Endodermal cell (in vitro differentiated cells): ENCODE data around the gene ZC3H7A. TPM values are rescaled to one million over a fixed set of nuclear protein-coding genes. Genes with fewer than 3 reads are reported as not detected.
"Not testable (repeated sequence)": the region's sequence is repeated elsewhere in the genome, so short reads cannot be mapped to it uniquely, and the experiment has no call there.

Experiments
- DNase-seq: peaks from one replicate; pipeline ENCODE4 v3.0.0-alpha.2; 2017
- H3K27ac ChIP-seq: 2 replicates; pipeline ENCODE4 v1.5.1; 2013; ENCODE audit warnings: mild to moderate bottlenecking, low read depth, low read length, moderate library complexity
- H3K27me3 ChIP-seq: 2 replicates; pipeline ENCODE4 v1.6.1; 2013; ENCODE audit warnings: mild to moderate bottlenecking, low read length, moderate library complexity; ENCODE audit not compliant: insufficient read depth, control insufficient read depth, poor library complexity, severe bottlenecking
- H3K36me3 ChIP-seq: 2 replicates; pipeline ENCODE4 v1.7.0; 2013; ENCODE audit warnings: mild to moderate bottlenecking, low read length, moderate library complexity; ENCODE audit not compliant: control insufficient read depth, insufficient read depth
- H3K4me1 ChIP-seq: one replicate; pipeline ENCODE4 v1.7.0; 2013; ENCODE audit warnings: low read length; ENCODE audit not compliant: control insufficient read depth, insufficient read depth
- H3K4me3 ChIP-seq: 2 replicates; pipeline ENCODE4 v1.5.1; 2013; ENCODE audit warnings: mild to moderate bottlenecking, low read length, moderate library complexity
- H3K9ac ChIP-seq: 2 replicates; pipeline ENCODE4 v1.6.1; 2013; ENCODE audit warnings: mild to moderate bottlenecking, low read length, moderate library complexity; ENCODE audit not compliant: poor library complexity, severe bottlenecking; ENCODE audit errors: extremely low read depth
- H3K9me3 ChIP-seq: 2 replicates; pipeline ENCODE4 v1.6.1; 2013; ENCODE audit warnings: mild to moderate bottlenecking, low read length, moderate library complexity; ENCODE audit not compliant: control insufficient read depth
- H3K27ac Mint-ChIP-seq: 2 replicates; pipeline ENCODE4 v1.8.0; 2020; ENCODE audit warnings: mixed read lengths
- H3K27me3 Mint-ChIP-seq: 2 replicates; pipeline ENCODE4 v1.8.0; 2021; ENCODE audit warnings: mild to moderate bottlenecking, mixed read lengths; ENCODE audit not compliant: insufficient read depth
- H3K36me3 Mint-ChIP-seq: 2 replicates; pipeline ENCODE4 v1.8.0; 2020; ENCODE audit warnings: low read depth, mixed read lengths
- H3K4me1 Mint-ChIP-seq: 2 replicates; pipeline ENCODE4 v1.8.0; 2020; ENCODE audit warnings: mixed read lengths
- H3K4me3 Mint-ChIP-seq: 2 replicates; pipeline ENCODE4 v1.8.0; 2020; ENCODE audit warnings: mild to moderate bottlenecking, moderate library complexity, mixed read lengths
- H3K9me3 Mint-ChIP-seq: 2 replicates; pipeline ENCODE4 v1.8.0; 2020; ENCODE audit warnings: mild to moderate bottlenecking, mixed read lengths
- CTCF ChIP-seq: fragments of 200-600 bp; sonication (generic); conservative IDR thresholded peaks from 2 replicates; pipeline ENCODE4 v1.5.0; 2021; ENCODE audit warnings: antibody characterized with exemption, mild to moderate bottlenecking
- WGBS, 2 experiments: methylation state at CpG; one replicate each; pipeline versions ENCODE4 v1.1.5 to v1.1.7; 2013; ENCODE audit warnings: missing lambda C conversion rate in 2 of 2, mixed read lengths in 1 of 2; ENCODE audit not compliant: insufficient coverage in 1 of 2, insufficient read length in 1 of 2; 5-methylcytosine and 5-hydroxymethylcytosine counted together
- total RNA-seq, 2 donors: library from RNA; stranded (reverse); fragmentation: NEBNext Ultra II Directional in 1 of 2; extraction: Animal tissue kit (Norgen Biotek cat#: 25700) in 1 of 2; gene quantifications; 2 replicates in 1 of 2; 3 replicates in 1 of 2; pipeline ENCODE4 v1.2.1, GENCODE V29; 2021

Gene ZC3H7A
- total RNA-seq, 2 donors from 2014 or later: 37.7 to 38.5 TPM

GRCh38 chr16:11816123-11816522 is 19.1 kb upstream of the ZC3H7A start:
- H3K4me1 Mint-ChIP-seq: no peaks in the 10 kb centered on the region
- no peak overlapping the region for H3K27ac Mint-ChIP-seq
- H3K36me3 Mint-ChIP-seq: no peaks in the 10 kb centered on the region
- H3K27me3 Mint-ChIP-seq: peaks cover 2% of the 10 kb centered on the region
- WGBS, 2 experiments: 67 to 76% methylated on average over 4 to 5 of the region's 5 CpGs
- H3K27ac ChIP-seq: no peak overlapping the region
- no peak overlapping the region for H3K9ac ChIP-seq
- H3K36me3 ChIP-seq: no peaks in the 10 kb centered on the region
- no peaks in the 10 kb centered on the region for H3K4me1 ChIP-seq
- DNase-seq: no peak
- no peaks in the 10 kb centered on the region for H3K9me3 ChIP-seq
- peaks cover 1% of the 10 kb centered on the region for H3K9me3 Mint-ChIP-seq
- TF ChIP-seq CTCF: no peak
- H3K4me3 ChIP-seq: no peak overlapping the region
- no peaks in the 10 kb centered on the region for H3K27me3 ChIP-seq
- no peak overlapping the region for H3K4me3 Mint-ChIP-seq

GRCh38 chr16:11814800-11815199 is 17.7 kb upstream of the ZC3H7A start:
- H3K27ac Mint-ChIP-seq, H3K36me3 ChIP-seq, H3K4me3 Mint-ChIP-seq, H3K27ac ChIP-seq, H3K27me3 ChIP-seq, H3K9me3 Mint-ChIP-seq, DNase-seq, H3K36me3 Mint-ChIP-seq, H3K4me3 ChIP-seq, H3K9ac ChIP-seq, H3K4me1 Mint-ChIP-seq, H3K9me3 ChIP-seq, H3K27me3 Mint-ChIP-seq, H3K4me1 ChIP-seq: not testable (repeated sequence)
- WGBS, 2 experiments: 81 to 90% methylated on average over 3 of the region's 4 CpGs

- no peaks in the 10 kb centered on the region for H3K4me1 Mint-ChIP-seq
- no peak overlapping the region for H3K27ac ChIP-seq
- no peaks in the 10 kb centered on the region for H3K36me3 ChIP-seq
- WGBS, 2 experiments: 90 to 96% methylated on average over 6 of the region's 8 CpGs
- H3K9ac ChIP-seq: no peak overlapping the region
- no peaks in the 10 kb centered on the region for H3K9me3 ChIP-seq
- no peaks in the 10 kb centered on the region for H3K4me1 ChIP-seq
- H3K36me3 Mint-ChIP-seq: no peaks in the 10 kb centered on the region
- TF ChIP-seq CTCF: no peak
- peaks cover 3% of the 10 kb centered on the region for H3K27me3 Mint-ChIP-seq
- H3K4me3 ChIP-seq: no peak overlapping the region
- no peak overlapping the region for H3K27ac Mint-ChIP-seq
- no peaks in the 10 kb centered on the region for H3K27me3 ChIP-seq
- H3K4me3 Mint-ChIP-seq: no peak overlapping the region
- peaks cover 7% of the 10 kb centered on the region for H3K9me3 Mint-ChIP-seq
- DNase-seq: no peak
Observed at GRCh38 chr16:11806721-11807120, 9.7 kb upstream of the ZC3H7A start.

GRCh38 chr16:11805556-11805955 is 8.5 kb upstream of the ZC3H7A start:
- no peak overlapping the region for H3K4me3 Mint-ChIP-seq
- H3K4me3 ChIP-seq: no peak overlapping the region
- H3K36me3 Mint-ChIP-seq: no peaks in the 10 kb centered on the region
- H3K27me3 ChIP-seq: no peaks in the 10 kb centered on the region
- H3K27me3 Mint-ChIP-seq: peaks cover 3% of the 10 kb centered on the region
- H3K27ac Mint-ChIP-seq: no peak overlapping the region
- peaks cover 6% of the 10 kb centered on the region for H3K9me3 Mint-ChIP-seq
- WGBS, 2 experiments: 97 to 99% methylated on average over 3 of the region's 3 CpGs
- no peaks in the 10 kb centered on the region for H3K4me1 ChIP-seq
- TF ChIP-seq CTCF: no peak
- H3K9ac ChIP-seq: no peak overlapping the region
- no peak for DNase-seq
- H3K9me3 ChIP-seq: no peaks in the 10 kb centered on the region
- H3K4me1 Mint-ChIP-seq: no peaks in the 10 kb centered on the region
- H3K27ac ChIP-seq: no peak overlapping the region
- H3K36me3 ChIP-seq: no peaks in the 10 kb centered on the region
